ENCODE data around the gene DUSP12. TPM values are rescaled to one million over a fixed set of nuclear protein-coding genes. Genes with fewer than 3 reads are reported as not detected.

Gene DUSP12
- total and polyA plus RNA-seq, 2 donors (not counting 3 experiments of a cell fraction or from before 2014, with no cell fraction given): 26.8 to 31.6 TPM

DNA sequence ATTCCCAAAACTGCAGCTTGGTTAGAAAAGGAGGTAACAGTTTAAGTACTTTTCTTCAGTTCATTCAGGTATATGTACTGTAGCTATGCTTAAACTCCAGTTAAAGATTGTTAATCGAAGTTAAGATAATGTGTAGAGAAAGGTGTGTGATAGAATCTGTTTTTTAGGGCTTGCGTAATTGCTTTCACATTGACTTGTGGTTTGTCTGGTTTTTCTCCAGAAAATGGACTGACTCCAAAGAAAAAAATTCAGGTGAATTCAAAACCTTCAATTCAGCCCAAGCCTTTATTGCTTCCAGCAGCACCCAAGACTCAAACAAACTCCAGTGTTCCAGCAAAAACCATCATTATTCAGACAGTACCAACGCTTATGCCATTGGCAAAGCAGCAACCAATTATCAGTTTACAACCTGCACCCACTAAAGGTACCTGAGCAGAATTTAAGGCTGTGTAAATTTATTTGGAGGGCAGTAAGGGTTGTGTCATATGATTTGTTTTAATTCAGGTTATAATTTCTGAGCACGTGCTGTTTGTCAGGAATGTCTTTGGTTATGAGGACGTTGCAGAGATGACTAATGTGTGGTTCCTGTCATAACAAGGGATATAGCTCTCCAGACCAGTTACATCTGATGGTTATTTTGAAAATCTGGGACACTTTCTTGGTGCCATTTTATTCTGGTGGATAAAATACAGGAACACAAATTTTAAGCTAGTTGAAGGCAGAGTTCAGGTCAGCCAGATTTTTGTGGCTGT, 42.5 kb downstream of the DUSP12 start:
- Histone ChIP-seq H3K36me3 (ENCODE audit: control insufficient read depth in 2 of 2, extremely low read depth in 1 of 2, insufficient read depth in 2 of 2, low read length in 2 of 2) (peaks cover 0 to 11% of the 10 kb centered on the region in 2 experiments), H3K9ac (replicated peaks; ENCODE audit: extremely low read depth, insufficient read depth, low read length) (no peak overlapping the region), H3K4me2 (ENCODE audit: insufficient read depth, low read length) (no peak overlapping the region), H3K27me3 (ENCODE audit: control insufficient read depth in 2 of 2, insufficient read depth in 2 of 2, low read length in 2 of 2) (no peaks in the 10 kb centered on the region), H4K20me1 (replicated peaks; ENCODE audit: control insufficient read depth, extremely low read depth, insufficient read depth, low read length) (no peaks in the 10 kb centered on the region), H3K79me2 (ENCODE audit: control insufficient read depth, insufficient read depth, low read length) (peaks cover 6% of the 10 kb centered on the region), H3K27ac (ENCODE audit: insufficient read depth, low read depth, low read length) (peak overlapping the region; percentile 2), H3K9me1 (replicated peaks; ENCODE audit: control insufficient read depth, extremely low read depth, insufficient read depth, low read length) (no peaks in the 10 kb centered on the region), H3K4me3 (replicated peaks in 1 of 3; ENCODE audit: insufficient read depth in 1 of 3, low read depth in 1 of 3, low read length in 3 of 3) (no peak overlapping the region), H3K4me1 (ENCODE audit: control insufficient read depth, extremely low read depth, insufficient read depth, low read length) (peaks cover 14% of the 10 kb centered on the region), H3K9me3 (replicated peaks; ENCODE audit: control insufficient read depth, insufficient read depth, low read length) (no peaks in the 10 kb centered on the region), H2AFZ (ENCODE audit: low read depth, low read length) (no peak overlapping the region)
- BruUV-seq (replicated peaks): no TSS peak
- POLR2A ChIA-PET: interaction anchor here (1.2 to 1.6 kb wide), 3 partner anchors 15 to 245 kb away, joined by 3 to 12 read pairs (median 5); partner anchors contain the start of gene OLFML2B
- FAIRE-seq (no peak), DNase-seq (ENCODE audit: low read depth, low spot score) (no peak)
- dilution Hi-C loops (cut with MboI; ENCODE audit: extremely low pct_ligation_motif_present, low sequenced_read_pairs): no loop called here
- TF ChIP-seq POLR2A (IDR thresholded peaks at IDR 0.05; ENCODE audit: low read depth, low read length) (no peak), MYC (IDR thresholded peaks at IDR 0.05; ENCODE audit: low read depth, low read length) (no peak), FOS (IDR thresholded peaks at IDR 0.05; ENCODE audit: borderline replicate concordance, insufficient read depth, low read length) (no peak), GATA2 (IDR thresholded peaks at IDR 0.05; ENCODE audit: insufficient read depth, insufficient read length, low read depth, low read length) (no peak), EZH2 (IDR thresholded peaks at IDR 0.05; ENCODE audit: borderline replicate concordance, low read depth, low read length, severe bottlenecking) (no peak)
- TF ChIP-seq, protein P1, sequence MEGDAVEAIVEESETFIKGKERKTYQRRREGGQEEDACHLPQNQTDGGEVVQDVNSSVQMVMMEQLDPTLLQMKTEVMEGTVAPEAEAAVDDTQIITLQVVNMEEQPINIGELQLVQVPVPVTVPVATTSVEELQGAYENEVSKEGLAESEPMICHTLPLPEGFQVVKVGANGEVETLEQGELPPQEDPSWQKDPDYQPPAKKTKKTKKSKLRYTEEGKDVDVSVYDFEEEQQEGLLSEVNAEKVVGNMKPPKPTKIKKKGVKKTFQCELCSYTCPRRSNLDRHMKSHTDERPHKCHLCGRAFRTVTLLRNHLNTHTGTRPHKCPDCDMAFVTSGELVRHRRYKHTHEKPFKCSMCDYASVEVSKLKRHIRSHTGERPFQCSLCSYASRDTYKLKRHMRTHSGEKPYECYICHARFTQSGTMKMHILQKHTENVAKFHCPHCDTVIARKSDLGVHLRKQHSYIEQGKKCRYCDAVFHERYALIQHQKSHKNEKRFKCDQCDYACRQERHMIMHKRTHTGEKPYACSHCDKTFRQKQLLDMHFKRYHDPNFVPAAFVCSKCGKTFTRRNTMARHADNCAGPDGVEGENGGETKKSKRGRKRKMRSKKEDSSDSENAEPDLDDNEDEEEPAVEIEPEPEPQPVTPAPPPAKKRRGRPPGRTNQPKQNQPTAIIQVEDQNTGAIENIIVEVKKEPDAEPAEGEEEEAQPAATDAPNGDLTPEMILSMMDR (IDR thresholded peaks at IDR 0.05; ENCODE audit: extremely low read depth in 1 of 2, insufficient read depth in 1 of 2, low read depth in 1 of 2, low read length in 2 of 2): no peak
- TF ChIP-seq, protein P2, sequence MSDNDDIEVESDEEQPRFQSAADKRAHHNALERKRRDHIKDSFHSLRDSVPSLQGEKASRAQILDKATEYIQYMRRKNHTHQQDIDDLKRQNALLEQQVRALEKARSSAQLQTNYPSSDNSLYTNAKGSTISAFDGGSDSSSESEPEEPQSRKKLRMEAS (IDR thresholded peaks at IDR 0.05; ENCODE audit: insufficient read depth, insufficient read length): no peak
- intact Hi-C loops (cut with micrococcal nuclease): loop anchor here (1.0 to 5.0 kb wide), 7 partner anchors 55 to 601 kb away; no protein-coding TSS in a partner anchor
- CTCF ChIA-PET: interaction anchor here (0.6 to 10.9 kb wide), 66 partner anchors 9 to 716 kb away, joined by 3 to 754 read pairs (median 4); partner anchors contain the start of genes DUSP12 and OLFML2B

All from endothelial cell of umbilical vein (primary cell).